ENCODE data around the gene CACNA1G.

The CACNA1G gene

GRCh38 chr17:50613007-50613992 lies 52.8 kb downstream of the CACNA1G start:
- DNase-seq (ENCODE audit: low spot score), result no peak

GRCh38 chr17:50614471-50615051 lies 54.0 kb downstream of the CACNA1G start:
- no peak for DNase-seq (ENCODE audit: low spot score)

GRCh38 chr17:50615828-50616227 lies 55.3 kb downstream of the CACNA1G start:
- DNase-seq (ENCODE audit: low spot score), result no peak

GRCh38 chr17:50618300-50618699 lies 57.8 kb downstream of the CACNA1G start:
- no peak for DNase-seq (ENCODE audit: low spot score)

DNA sequence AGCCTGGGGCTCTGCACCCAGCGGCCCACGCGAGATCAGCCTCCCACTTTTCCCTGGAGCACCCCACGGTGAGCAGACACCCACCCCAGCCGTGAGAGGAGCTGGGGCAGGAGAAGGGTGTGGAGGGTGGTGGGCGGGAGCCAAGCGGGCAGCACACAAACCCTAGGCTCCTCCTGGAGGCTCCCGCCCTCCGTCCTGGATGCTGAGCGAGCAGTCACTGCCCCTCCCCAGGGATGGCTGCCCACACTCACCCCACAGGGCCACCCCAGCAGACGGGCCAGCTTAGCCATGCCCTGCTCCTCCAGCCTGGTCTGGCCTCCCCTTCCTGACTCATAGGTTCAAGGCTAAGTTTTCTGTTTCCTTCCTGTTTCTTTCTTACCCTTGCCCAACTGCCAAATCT lies 58.4 kb downstream of the CACNA1G start:
- DNase-seq (ENCODE audit: low spot score), result no peak

DNA sequence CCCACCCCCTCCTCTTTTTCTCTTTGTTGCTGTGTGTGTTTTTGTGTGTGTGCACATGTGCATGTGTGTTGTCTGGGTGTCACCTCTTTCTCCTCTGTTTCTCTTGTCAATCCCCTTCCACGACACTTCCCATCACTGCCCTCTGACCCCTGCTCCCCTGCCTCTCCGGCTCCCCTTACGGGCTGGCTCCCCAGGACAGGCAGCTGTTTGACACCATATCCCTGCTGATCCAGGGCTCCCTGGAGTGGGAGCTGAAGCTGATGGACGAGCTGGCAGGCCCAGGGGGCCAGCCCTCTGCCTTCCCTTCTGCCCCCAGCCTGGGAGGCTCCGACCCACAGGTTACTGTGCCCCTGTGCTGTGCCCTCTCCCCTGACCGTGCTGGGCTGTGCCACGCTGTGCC lies 59.0 kb downstream of the CACNA1G start:
- DNase-seq (ENCODE audit: low spot score), result no peak

GRCh38 chr17:50620237-50620636 lies 59.7 kb downstream of the CACNA1G start:
- no peak for DNase-seq (ENCODE audit: low spot score)

GRCh38 chr17:50620858-50621257 lies 60.3 kb downstream of the CACNA1G start:
- no peak for DNase-seq (ENCODE audit: low spot score)

DNA sequence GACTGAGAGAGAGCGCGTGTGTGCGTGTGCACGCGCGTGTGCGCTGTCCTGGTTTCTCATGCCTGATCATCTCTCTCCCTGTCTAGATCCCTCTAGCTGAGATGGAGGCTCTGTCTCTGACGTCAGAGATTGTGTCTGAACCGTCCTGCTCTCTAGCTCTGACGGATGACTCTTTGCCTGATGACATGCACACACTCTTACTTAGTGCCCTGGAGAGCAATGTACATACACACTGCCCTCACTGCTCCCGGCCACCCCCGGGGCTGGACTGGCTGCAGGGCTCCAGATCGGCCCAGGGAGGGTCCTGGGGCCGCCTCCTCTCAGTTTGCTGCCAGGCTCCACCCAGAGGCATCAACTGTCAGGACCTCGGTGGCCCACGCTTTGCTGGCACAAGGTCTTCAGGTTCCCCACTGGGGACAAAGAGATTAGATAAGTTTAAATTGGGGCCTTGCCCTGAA lies 61.1 kb downstream of the CACNA1G start:
- no peak for DNase-seq (ENCODE audit: low spot score)

- no peak for DNase-seq (ENCODE audit: low spot score)
Observed at GRCh38 chr17:50624321-50624934, 63.9 kb downstream of the CACNA1G start.

GRCh38 chr17:50625032-50625871 lies 64.7 kb downstream of the CACNA1G start:
- no peak for DNase-seq (ENCODE audit: low spot score)

GRCh38 chr17:50626037-50626574 lies 65.6 kb downstream of the CACNA1G start:
- DNase-seq (ENCODE audit: low spot score), result peak; percentile 88

- no peak for DNase-seq (ENCODE audit: low spot score)
Observed at GRCh38 chr17:50627036-50627781, 66.7 kb downstream of the CACNA1G start.

DNA sequence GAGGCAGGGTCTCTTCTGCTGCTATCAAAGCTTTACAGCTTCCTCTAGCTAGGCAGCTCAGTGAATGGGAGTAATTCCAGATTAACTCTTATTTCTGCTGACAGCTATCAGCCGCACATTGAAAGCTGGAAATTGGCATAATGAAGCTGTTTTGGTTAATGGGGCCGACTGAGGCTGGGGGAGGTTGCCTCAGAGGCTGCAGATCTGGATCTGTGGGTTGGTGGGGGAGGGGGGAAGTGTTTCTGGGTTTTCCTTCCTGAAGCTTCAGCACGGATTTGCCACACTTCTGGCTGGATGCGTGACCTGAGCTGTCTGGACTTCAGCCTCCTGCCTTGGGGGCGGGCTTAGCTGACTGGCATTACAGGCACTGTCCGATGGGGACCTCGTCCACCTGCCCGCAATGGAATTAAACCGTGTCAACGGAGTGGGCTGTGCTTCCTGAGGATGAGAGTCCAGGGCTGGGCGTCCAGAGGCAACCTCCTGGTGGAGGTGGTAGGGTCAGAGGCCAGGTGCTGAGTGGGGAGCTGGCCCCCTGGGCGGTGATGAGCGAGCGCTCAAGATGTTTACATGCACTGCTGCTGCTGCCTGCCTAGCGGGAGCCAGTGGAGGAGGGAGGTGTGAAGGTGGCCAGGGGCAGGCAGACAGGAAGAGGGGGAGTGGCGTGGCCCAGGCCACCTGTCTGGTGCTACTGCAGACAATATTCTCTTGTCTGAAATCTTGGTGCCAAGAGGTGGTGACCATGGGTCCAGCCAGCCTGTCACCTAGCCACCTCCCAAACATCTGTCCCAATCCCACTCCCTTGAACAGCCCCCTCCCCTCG lies 67.5 kb downstream of the CACNA1G start:
- peak; percentile 88 for DNase-seq (ENCODE audit: low spot score)

- DNase-seq (ENCODE audit: low spot score), result no peak
Observed at GRCh38 chr17:50629902-50630301, 69.4 kb downstream of the CACNA1G start.

GRCh38 chr17:50630524-50631194 lies 70.1 kb downstream of the CACNA1G start:
- peak; percentile 82 for DNase-seq (ENCODE audit: low spot score)

- no peak for DNase-seq (ENCODE audit: low spot score)
Observed at GRCh38 chr17:50631195-50631907, 70.8 kb downstream of the CACNA1G start.

GRCh38 chr17:50631908-50632571 lies 71.5 kb downstream of the CACNA1G start:
- DNase-seq (ENCODE audit: low spot score), result no peak

All from HuH-7.5 (cell line).